ENCODE data around the gene CYSTM1.

CYSTM1 gene

GRCh38 chr5:140252470-140253126, 77.6 kb downstream of the CYSTM1 start:
- ChIA-PET CTCF (interaction anchor here (0.9 to 5.8 kb wide), 9 partner anchors 7 to 103 kb away, joined by 3 to 51 read pairs (median 6); partner anchors contain the start of gene HBEGF), POLR2A (interaction anchor here (0.6 to 1.5 kb wide), 2 partner anchors 9 to 94 kb away, joined by 5 to 6 read pairs; partner anchors contain the start of gene HBEGF)
- Histone ChIP-seq H3K27ac (ENCODE audit: extremely low read depth, low read depth, low read length) (no peak overlapping the region), H3K4me1 (ENCODE audit: control insufficient read depth, insufficient read depth, low read length) (no peaks in the 10 kb centered on the region), H3K9me3 (ENCODE audit: control insufficient read depth, insufficient read depth, low read depth, low read length) (no peaks in the 10 kb centered on the region), H3K4me3 (ENCODE audit: low read depth, low read length) (no peak overlapping the region), H3K36me3 (ENCODE audit: control insufficient read depth in 2 of 2, insufficient read depth in 1 of 2, low read length in 2 of 2) (peaks cover 7 to 23% of the 10 kb centered on the region in 2 experiments)
- TF ChIP-seq ZNF621 (tag by site-specific recombination; IDR thresholded peaks at IDR 0.05) (no peak), KLF8 (tag by site-specific recombination; IDR thresholded peaks at IDR 0.05) (no peak)
- TF ChIP-seq, protein P1, sequence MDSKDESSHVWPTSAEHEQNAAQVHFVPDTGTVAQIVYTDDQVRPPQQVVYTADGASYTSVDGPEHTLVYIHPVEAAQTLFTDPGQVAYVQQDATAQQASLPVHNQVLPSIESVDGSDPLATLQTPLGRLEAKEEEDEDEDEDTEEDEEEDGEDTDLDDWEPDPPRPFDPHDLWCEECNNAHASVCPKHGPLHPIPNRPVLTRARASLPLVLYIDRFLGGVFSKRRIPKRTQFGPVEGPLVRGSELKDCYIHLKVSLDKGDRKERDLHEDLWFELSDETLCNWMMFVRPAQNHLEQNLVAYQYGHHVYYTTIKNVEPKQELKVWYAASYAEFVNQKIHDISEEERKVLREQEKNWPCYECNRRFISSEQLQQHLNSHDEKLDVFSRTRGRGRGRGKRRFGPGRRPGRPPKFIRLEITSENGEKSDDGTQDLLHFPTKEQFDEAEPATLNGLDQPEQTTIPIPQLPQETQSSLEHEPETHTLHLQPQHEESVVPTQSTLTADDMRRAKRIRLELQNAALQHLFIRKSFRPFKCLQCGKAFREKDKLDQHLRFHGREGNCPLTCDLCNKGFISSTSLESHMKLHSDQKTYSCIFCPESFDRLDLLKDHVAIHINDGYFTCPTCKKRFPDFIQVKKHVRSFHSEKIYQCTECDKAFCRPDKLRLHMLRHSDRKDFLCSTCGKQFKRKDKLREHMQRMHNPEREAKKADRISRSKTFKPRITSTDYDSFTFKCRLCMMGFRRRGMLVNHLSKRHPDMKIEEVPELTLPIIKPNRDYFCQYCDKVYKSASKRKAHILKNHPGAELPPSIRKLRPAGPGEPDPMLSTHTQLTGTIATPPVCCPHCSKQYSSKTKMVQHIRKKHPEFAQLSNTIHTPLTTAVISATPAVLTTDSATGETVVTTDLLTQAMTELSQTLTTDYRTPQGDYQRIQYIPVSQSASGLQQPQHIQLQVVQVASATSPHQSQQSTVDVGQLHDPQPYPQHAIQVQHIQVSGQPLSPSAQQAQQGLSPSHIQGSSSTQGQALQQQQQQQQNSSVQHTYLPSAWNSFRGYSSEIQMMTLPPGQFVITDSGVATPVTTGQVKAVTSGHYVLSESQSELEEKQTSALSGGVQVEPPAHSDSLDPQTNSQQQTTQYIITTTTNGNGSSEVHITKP (tag by site-specific recombination; IDR thresholded peaks at IDR 0.05) = peak; percentile 74

GRCh38 chr5:140253985-140254384, 79.0 kb downstream of the CYSTM1 start:
- peaks cover 7 to 30% of the 10 kb centered on the region in 2 experiments for H3K36me3 ChIP-seq (ENCODE audit: control insufficient read depth in 2 of 2, insufficient read depth in 1 of 2, low read length in 2 of 2)
- no peak overlapping the region for H3K4me3 ChIP-seq (ENCODE audit: low read depth, low read length)
- TF ChIP-seq KLF1 (tag by site-specific recombination; IDR thresholded peaks at IDR 0.05) (peak; percentile 33; the same call in 1 of the 2 replicates), ZNF335 (tag by site-specific recombination; conservative IDR thresholded peaks at IDR 0.05) (no peak), ZNF791 (tag by site-specific recombination; IDR thresholded peaks at IDR 0.05) (no peak), ZNF174 (tag by site-specific recombination; IDR thresholded peaks at IDR 0.05) (no peak), ZNF792 (tag by site-specific recombination; IDR thresholded peaks at IDR 0.05) (no peak), ZNF670 (tag by site-specific recombination; IDR thresholded peaks at IDR 0.05; ENCODE audit: low read depth) (no peak), ZNF16 (tag by site-specific recombination; IDR thresholded peaks at IDR 0.05; ENCODE audit: low read depth) (no peak)
- POLR2A ChIA-PET = no interaction called here
- H3K4me1 ChIP-seq (ENCODE audit: control insufficient read depth, insufficient read depth, low read length) = no peaks in the 10 kb centered on the region
- CTCF ChIA-PET = interaction anchor here (1.0 to 5.8 kb wide), 6 partner anchors 9 to 105 kb away, joined by 3 to 51 read pairs (median 8); no protein-coding TSS in a partner anchor
- no peaks in the 10 kb centered on the region for H3K9me3 ChIP-seq (ENCODE audit: control insufficient read depth, insufficient read depth, low read depth, low read length)
- H3K27ac ChIP-seq (ENCODE audit: extremely low read depth, low read depth, low read length) = no peak overlapping the region

DNA sequence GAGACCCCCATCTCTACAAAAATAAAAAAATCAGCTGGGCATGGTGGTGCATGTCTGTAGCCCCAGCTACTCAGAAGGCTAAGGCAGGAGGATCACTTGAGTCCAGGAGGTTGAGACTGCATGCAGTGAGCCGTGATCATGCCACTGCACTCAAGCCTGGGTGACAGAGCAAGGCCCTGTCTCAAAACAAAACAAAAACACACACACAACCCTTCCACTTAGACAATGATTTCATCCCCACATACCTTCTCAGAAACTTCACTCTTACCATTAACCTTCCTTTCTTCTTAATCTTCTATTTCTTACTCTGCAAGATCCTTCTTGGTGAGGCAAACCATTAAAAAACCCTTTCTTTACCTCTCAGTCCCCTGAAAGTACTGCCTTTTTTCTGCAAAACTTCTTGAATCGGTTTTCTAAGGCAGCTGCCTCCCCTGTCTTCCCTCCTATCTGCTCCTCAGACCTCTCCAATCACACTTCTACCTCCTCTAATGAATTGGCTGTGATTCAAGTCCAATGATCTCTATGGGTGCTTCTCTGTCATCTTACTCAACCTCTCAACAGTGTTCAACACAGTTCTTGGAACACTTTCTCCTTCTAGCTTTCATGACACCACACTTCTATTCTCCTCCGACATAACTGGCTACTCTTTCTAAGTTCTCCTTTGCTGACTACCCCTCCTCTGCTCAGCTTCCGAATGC, 80.6 kb downstream of the CYSTM1 start:
- ChIA-PET POLR2A (interaction anchor here (0.5 to 1.5 kb wide), 2 partner anchors 91 to 147 kb away, joined by 3 to 7 read pairs; partner anchors contain the start of gene HBEGF), CTCF (interaction anchor here (0.6 to 5.8 kb wide), 8 partner anchors 10 to 410 kb away, joined by 3 to 51 read pairs (median 3); no protein-coding TSS in a partner anchor)
- TF ChIP-seq ZNF239 (tag by site-specific recombination; IDR thresholded peaks at IDR 0.05) = 0 out of 2 replicates have a peak, but pooled peaks have one; percentile 35
- TF ChIP-seq ZBTB17 (tag by site-specific recombination; IDR thresholded peaks at IDR 0.05) = peak; percentile 84
- no peak for TF ChIP-seq PRDM1 (tag by site-specific recombination; IDR thresholded peaks at IDR 0.05)
- TF ChIP-seq KLF16 (tag by site-specific recombination; IDR thresholded peaks at IDR 0.05) = no peak
- H3K27ac ChIP-seq (ENCODE audit: extremely low read depth, low read depth, low read length) = no peak overlapping the region
- H3K4me3 ChIP-seq (ENCODE audit: low read depth, low read length) = no peak overlapping the region
- H3K4me1 ChIP-seq (ENCODE audit: control insufficient read depth, insufficient read depth, low read length) = no peaks in the 10 kb centered on the region
- peaks cover 0 to 21% of the 10 kb centered on the region in 2 experiments; a peak in 2 of 3 replicates for H3K36me3 ChIP-seq (ENCODE audit: control insufficient read depth in 2 of 2, insufficient read depth in 1 of 2, low read length in 2 of 2)
- H3K9me3 ChIP-seq (ENCODE audit: control insufficient read depth, insufficient read depth, low read depth, low read length) = no peaks in the 10 kb centered on the region
